BLaER1 treated with 17β-estradiol and CSF1 and Interleukin-3, amounts not matched to agents 10 nM and 100 nM (cell line): Measurements from ENCODE around the gene SIK2.

Experiments used
- H3K27ac ChIP-seq, 11 experiments: shearing (Covaris generic); formaldehyde crosslinking; 2 replicates each; pipeline ENCODE4 v1.8.1; 2022
- H3K27me3 ChIP-seq, 11 experiments: shearing (Covaris generic); formaldehyde crosslinking; 2 replicates each; pipeline ENCODE4 v1.8.1; 2022
- H3K36me3 ChIP-seq, 11 experiments: shearing (Covaris generic); formaldehyde crosslinking; 2 replicates each; pipeline ENCODE4 v1.8.1; 2022
- H3K4me1 ChIP-seq, 10 experiments: shearing (Covaris generic); formaldehyde crosslinking; 2 replicates each; pipeline ENCODE4 v1.8.1; 2022
- H3K4me2 ChIP-seq, 11 experiments: shearing (Covaris generic); formaldehyde crosslinking; 2 replicates each; pipeline ENCODE4 v1.8.1; 2022
- H3K4me3 ChIP-seq, 10 experiments: shearing (Covaris generic); formaldehyde crosslinking; 2 replicates each; pipeline ENCODE4 v1.8.1; 2022
- H3K9ac ChIP-seq, 11 experiments: shearing (Covaris generic); formaldehyde crosslinking; 2 replicates each; pipeline ENCODE4 v1.8.1; 2022
- H3K9me3 ChIP-seq, 11 experiments: shearing (Covaris generic); formaldehyde crosslinking; replicated peaks in 1 of 11; 2 replicates each; pipeline ENCODE4 v1.8.1; 2022
- H4K20me1 ChIP-seq, 11 experiments: shearing (Covaris generic); formaldehyde crosslinking; 2 replicates each; pipeline ENCODE4 v1.8.1; 2022
- Cebpa-rat ChIP-seq, 11 experiments: shearing (Covaris generic); IDR thresholded peaks; 2 replicates each; pipeline ENCODE4 v1.8.1; 2022

The SIK2 gene

DNA sequence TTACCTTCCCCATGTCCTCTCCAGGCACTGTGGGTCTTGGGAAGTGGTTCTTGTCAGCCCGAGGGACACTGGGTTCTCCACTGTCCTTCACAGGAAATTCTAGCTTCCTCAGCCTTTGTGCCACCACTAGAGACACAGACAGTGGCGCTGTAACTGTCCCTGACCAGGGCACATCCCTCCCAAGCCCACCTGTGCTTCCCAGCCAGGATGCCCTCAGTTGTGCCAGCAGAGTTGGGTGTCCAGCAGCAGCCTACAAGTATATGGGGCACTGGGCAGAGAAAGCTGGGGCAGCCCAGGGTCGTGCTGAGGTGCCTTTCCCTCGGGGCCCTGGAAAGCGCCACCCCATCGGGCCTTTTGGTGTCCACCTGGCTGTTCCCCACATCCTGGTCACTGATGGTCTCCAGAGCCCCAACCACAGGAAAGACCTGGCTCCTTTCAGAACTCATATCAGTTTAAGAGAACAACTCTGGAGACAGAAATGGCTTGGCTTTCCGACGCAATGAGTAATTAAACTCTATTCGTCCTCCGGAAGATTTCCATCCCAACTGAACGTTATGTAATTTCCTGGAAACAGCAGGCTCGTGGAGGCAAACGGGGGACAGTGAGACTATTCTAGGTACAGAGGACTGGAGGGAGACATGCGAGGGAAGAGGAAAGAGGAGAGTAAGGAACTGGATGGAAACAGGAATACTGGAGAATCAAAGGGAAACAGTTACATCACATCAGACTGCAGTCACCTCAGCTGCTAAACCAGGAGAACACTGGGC, 135.4 kb downstream of the SIK2 start:
- H3K9ac ChIP-seq: no peak overlapping the region
- H3K4me1 ChIP-seq: peaks cover 0 to 22% (median 8%) of the 10 kb centered on the region in 10 experiments; a peak in 8 of 20 replicates
- H3K36me3 ChIP-seq: peaks cover 52 to 72% (median 60%) of the 10 kb centered on the region in 11 experiments
- H4K20me1 ChIP-seq: peaks cover 0 to 25% (median 0%) of the 10 kb centered on the region in 11 experiments; a peak in 5 of 22 replicates
- no peak overlapping the region for H3K4me2 ChIP-seq
- no peak overlapping the region for H3K27ac ChIP-seq
- no peaks in the 10 kb centered on the region for H3K9me3 ChIP-seq
- TF ChIP-seq Cebpa-rat (IDR thresholded peaks at IDR 0.05): no peak
- H3K4me3 ChIP-seq: no peak overlapping the region
- no peaks in the 10 kb centered on the region for H3K27me3 ChIP-seq

DNA sequence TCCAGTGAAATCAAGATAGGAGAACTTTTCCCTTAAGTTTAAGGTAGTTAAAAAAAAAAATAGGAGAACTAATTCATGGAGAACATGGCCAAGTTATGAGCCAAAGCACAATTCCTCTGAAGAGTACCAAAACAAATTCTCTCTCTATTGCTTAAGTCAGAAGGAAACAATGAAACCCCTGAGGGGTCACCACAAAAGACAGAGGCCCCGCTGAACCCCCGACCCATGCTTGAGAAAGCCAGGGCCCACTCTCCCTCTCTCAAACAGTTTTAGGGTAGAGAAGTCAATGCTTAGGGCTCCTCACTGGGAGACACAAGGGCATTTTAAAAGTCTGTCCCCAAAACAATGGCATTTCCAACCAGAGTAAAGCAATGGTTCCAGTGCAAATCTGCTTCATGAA, 137.1 kb downstream of the SIK2 start:
- H4K20me1 ChIP-seq: peaks cover 0 to 9% (median 0%) of the 10 kb centered on the region in 11 experiments; a peak in 4 of 22 replicates
- no peak overlapping the region for H3K4me2 ChIP-seq
- no peak overlapping the region for H3K9ac ChIP-seq
- no peak overlapping the region for H3K4me3 ChIP-seq
- H3K36me3 ChIP-seq: peaks cover 68 to 88% (median 77%) of the 10 kb centered on the region in 11 experiments
- TF ChIP-seq Cebpa-rat (IDR thresholded peaks at IDR 0.05): no peak
- H3K9me3 ChIP-seq: no peaks in the 10 kb centered on the region
- peaks cover 0 to 22% (median 8%) of the 10 kb centered on the region in 10 experiments; a peak in 8 of 20 replicates for H3K4me1 ChIP-seq
- no peak overlapping the region for H3K27ac ChIP-seq
- H3K27me3 ChIP-seq: no peaks in the 10 kb centered on the region

DNA sequence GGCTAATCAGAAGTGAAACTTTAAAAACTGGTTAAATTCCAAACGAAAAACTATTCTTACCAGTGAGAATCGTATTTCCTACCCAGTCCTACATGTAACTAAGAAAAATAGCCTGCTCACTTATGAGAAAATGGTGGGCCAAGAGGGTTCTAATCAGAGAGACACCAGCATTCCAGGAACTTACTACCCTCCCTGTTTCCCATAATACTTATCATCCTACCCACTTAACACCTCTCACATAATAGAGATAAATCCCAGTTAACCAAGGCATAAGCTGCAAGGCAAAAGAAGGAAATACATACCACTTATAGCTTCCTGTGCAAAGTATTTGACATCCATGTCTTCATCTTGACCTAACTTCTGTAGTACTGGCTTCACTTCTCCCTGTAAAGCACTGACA, 139.5 kb downstream of the SIK2 start:
- H3K36me3 ChIP-seq: peaks cover 88 to 100% (median 97%) of the 10 kb centered on the region in 11 experiments
- no peak for TF ChIP-seq Cebpa-rat (IDR thresholded peaks at IDR 0.05)
- no peak overlapping the region for H3K9ac ChIP-seq
- no peak overlapping the region for H3K4me3 ChIP-seq
- no peak overlapping the region for H3K4me2 ChIP-seq
- no peaks in the 10 kb centered on the region for H3K4me1 ChIP-seq
- peaks cover 0 to 9% (median 0%) of the 10 kb centered on the region in 11 experiments; a peak in 4 of 22 replicates for H4K20me1 ChIP-seq
- no peaks in the 10 kb centered on the region for H3K27me3 ChIP-seq
- peaks cover 0 to 6% (median 0%) of the 10 kb centered on the region in 11 experiments; a peak in 6 of 22 replicates for H3K9me3 ChIP-seq
- H3K27ac ChIP-seq: no peak overlapping the region

DNA sequence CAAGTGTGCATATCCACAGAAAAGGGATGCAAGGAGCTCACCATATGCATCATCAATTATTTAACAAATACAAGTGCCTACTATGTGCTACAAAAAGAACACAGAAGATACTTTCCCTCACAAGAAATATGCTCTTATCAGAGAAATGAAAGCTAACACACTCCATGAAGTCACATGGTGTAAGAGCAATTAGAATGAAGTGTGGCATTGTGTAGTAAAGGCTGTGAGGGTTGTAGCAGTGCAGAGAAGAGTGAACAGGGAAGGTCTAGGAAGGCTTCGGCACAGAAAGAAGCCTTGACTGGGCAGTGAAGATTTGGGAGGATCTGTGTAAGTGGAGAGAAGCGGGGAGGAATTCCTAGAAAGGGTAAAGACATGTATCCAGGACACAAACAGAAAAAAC, 141.5 kb downstream of the SIK2 start:
- Histone ChIP-seq H3K9ac (no peak overlapping the region), H4K20me1 (peaks cover 0 to 3% (median 0%) of the 10 kb centered on the region in 11 experiments; a peak in 1 of 22 replicates), H3K4me2 (no peak overlapping the region), H3K9me3 (peaks cover 0 to 8% (median 0%) of the 10 kb centered on the region in 11 experiments; a peak in 6 of 22 replicates), H3K4me3 (no peak overlapping the region), H3K4me1 (no peaks in the 10 kb centered on the region), H3K27me3 (no peaks in the 10 kb centered on the region), H3K36me3 (peaks cover 88 to 100% (median 99%) of the 10 kb centered on the region in 11 experiments), H3K27ac (no peak overlapping the region)
- no peak for TF ChIP-seq Cebpa-rat (IDR thresholded peaks at IDR 0.05)

DNA sequence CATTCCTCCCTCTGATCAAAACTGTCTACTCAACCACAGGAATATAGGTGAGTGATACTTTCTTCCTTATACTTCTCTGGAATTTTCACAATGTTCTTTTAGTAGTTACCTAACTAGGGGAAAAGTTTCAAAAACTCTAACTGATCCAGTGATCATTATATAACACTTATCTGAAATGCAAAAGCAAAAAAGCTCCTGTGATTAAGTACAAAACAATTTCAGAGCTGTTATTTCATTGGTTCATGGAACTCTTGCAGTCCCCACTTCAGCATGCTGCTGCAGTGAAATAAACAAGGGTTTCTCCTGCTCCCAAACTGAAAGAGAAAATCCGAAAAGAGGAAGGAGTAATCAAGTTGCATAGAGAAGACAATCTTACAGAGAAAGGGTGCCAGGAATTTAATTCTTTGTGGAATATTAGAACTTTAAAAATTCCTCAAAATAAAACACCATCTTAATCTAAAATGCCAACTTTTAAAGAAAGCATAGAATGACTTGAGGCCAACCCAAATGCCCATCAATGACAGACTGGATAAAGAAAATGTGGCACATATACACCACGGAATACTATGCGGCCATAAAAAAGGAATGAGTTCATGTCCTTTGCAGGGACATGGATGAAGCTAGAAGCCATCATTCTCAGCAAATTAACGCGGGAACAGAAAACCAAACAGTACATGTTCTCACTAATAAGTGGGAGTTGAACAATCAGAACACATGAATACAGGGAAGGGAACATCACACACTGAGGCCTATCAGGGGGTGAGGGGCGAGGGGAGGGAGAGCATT, 143.7 kb downstream of the SIK2 start:
- Histone ChIP-seq H3K4me1 (no peaks in the 10 kb centered on the region), H3K27me3 (no peaks in the 10 kb centered on the region), H4K20me1 (peaks cover 0 to 3% (median 0%) of the 10 kb centered on the region in 11 experiments; a peak in 3 of 22 replicates), H3K27ac (no peak overlapping the region), H3K9ac (no peak overlapping the region), H3K4me3 (no peak overlapping the region), H3K9me3 (peaks cover 0 to 8% (median 0%) of the 10 kb centered on the region in 11 experiments; a peak in 6 of 22 replicates), H3K36me3 (peaks cover 90 to 100% (median 100%) of the 10 kb centered on the region in 11 experiments), H3K4me2 (no peak overlapping the region)
- no peak for TF ChIP-seq Cebpa-rat (IDR thresholded peaks at IDR 0.05)

GRCh38 chr11:111748035-111748804, 146.0 kb downstream of the SIK2 start:
- H3K27ac ChIP-seq: no peak overlapping the region
- no peak overlapping the region for H3K9ac ChIP-seq
- no peaks in the 10 kb centered on the region for H3K27me3 ChIP-seq
- peaks cover 92 to 100% (median 100%) of the 10 kb centered on the region in 11 experiments for H3K36me3 ChIP-seq
- no peak overlapping the region for H3K4me3 ChIP-seq
- H3K4me2 ChIP-seq: no peak overlapping the region
- no peaks in the 10 kb centered on the region for H3K4me1 ChIP-seq
- H4K20me1 ChIP-seq: peaks cover 0 to 3% (median 0%) of the 10 kb centered on the region in 11 experiments; a peak in 3 of 22 replicates
- TF ChIP-seq Cebpa-rat (IDR thresholded peaks at IDR 0.05): no peak
- peaks cover 0 to 8% (median 0%) of the 10 kb centered on the region in 11 experiments; a peak in 6 of 22 replicates for H3K9me3 ChIP-seq

GRCh38 chr11:111749646-111750045, 147.4 kb downstream of the SIK2 start:
- peaks cover 91 to 100% (median 100%) of the 10 kb centered on the region in 11 experiments for H3K36me3 ChIP-seq
- peaks cover 0 to 8% (median 0%) of the 10 kb centered on the region in 11 experiments; a peak in 6 of 22 replicates for H3K9me3 ChIP-seq
- H3K27ac ChIP-seq: no peak overlapping the region
- no peak overlapping the region for H3K4me2 ChIP-seq
- TF ChIP-seq Cebpa-rat (IDR thresholded peaks at IDR 0.05): no peak
- H3K4me3 ChIP-seq: no peak overlapping the region
- H3K4me1 ChIP-seq: no peaks in the 10 kb centered on the region
- no peaks in the 10 kb centered on the region for H3K27me3 ChIP-seq
- H4K20me1 ChIP-seq: peaks cover 0 to 3% (median 0%) of the 10 kb centered on the region in 11 experiments; a peak in 3 of 22 replicates
- H3K9ac ChIP-seq: no peak overlapping the region

DNA sequence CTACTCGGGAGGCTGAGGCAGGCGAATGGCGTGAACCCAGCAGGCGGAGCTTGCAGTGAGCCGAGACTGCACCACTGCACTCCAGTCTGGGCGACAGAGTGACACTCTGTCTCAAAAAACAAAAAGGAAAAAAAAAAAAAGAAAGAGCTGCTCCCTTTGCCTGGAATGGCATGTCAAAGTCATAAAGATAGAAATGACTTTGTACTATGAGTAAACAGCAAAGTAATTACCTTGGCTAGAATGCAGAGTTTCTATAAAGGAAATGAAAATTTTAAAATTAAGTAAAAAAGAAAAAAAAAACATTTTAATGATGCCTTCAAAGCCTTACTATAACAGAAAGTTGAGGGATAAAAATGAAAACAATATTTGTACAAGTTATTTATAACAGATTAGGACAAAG, 153.8 kb downstream of the SIK2 start:
- Histone ChIP-seq H3K4me1 (peaks cover 0 to 17% (median 11%) of the 10 kb centered on the region in 10 experiments; a peak in 12 of 20 replicates), H3K4me3 (no peak overlapping the region), H3K9me3 (no peaks in the 10 kb centered on the region), H3K36me3 (peaks cover 95 to 100% (median 100%) of the 10 kb centered on the region in 11 experiments), H3K9ac (no peak overlapping the region), H4K20me1 (no peaks in the 10 kb centered on the region), H3K4me2 (no peak overlapping the region), H3K27ac (no peak overlapping the region), H3K27me3 (no peaks in the 10 kb centered on the region)
- no peak for TF ChIP-seq Cebpa-rat (IDR thresholded peaks at IDR 0.05)
